Heart right ventricle (tissue), 16 donors: ENCODE data around the gene SEC61B. TPM values are rescaled to one million over a fixed set of nuclear protein-coding genes. Genes with fewer than 3 reads are reported as not detected.

Experiments
- ATAC-seq, 8 donors: fragments of 200-7000 bp; cut with Tn5 transposase; one replicate each; pipeline ENCODE4 v1.9.1; 2020; ENCODE audit warnings: mild to moderate bottlenecking in 8 of 8, moderate library complexity in 8 of 8, moderate number of reproducible peaks in 1 of 8
- DNase-seq, 2 donors: peaks; one replicate each; pipeline ENCODE4 v3.0.0-alpha.2; 2020
- H3K27ac ChIP-seq, 10 donors: fragments of 200-600 bp; sonication (generic) in 2 of 10; one replicate each; pipeline versions ENCODE4 v1.5.0 to v1.8.0; 2020 to 2022; ENCODE audit warnings: mild to moderate bottlenecking in 3 of 10
- H3K27me3 ChIP-seq, 7 donors: fragments of 200-600 bp; one replicate each; pipeline ENCODE4 v1.8.0; 2021 to 2022; ENCODE audit warnings: mild to moderate bottlenecking in 2 of 7
- H3K36me3 ChIP-seq, 9 donors: fragments of 200-600 bp; sonication (generic) in 1 of 9; one replicate each; pipeline versions ENCODE4 v1.5.0 to v1.8.0; 2020 to 2022; ENCODE audit warnings: mild to moderate bottlenecking in 2 of 9
- H3K4me1 ChIP-seq, 9 donors: fragments of 200-600 bp; sonication (generic) in 1 of 9; one replicate each; pipeline versions ENCODE4 v1.5.0 to v1.8.0; 2020 to 2022; ENCODE audit warnings: mild to moderate bottlenecking in 4 of 9
- H3K4me3 ChIP-seq, 10 donors: fragments of 200-600 bp; sonication (generic) in 2 of 10; one replicate each; pipeline versions ENCODE4 v1.5.0 to v1.8.0; 2020 to 2022; ENCODE audit warnings: mild to moderate bottlenecking in 7 of 10, moderate library complexity in 2 of 10
- H3K9me3 ChIP-seq, 11 donors: fragments of 200-600 bp in 10 of 11; sonication (generic) in 2 of 11; one replicate each; pipeline versions ENCODE4 v1.5.0 to v1.8.0; 2013 to 2022; ENCODE audit warnings: mild to moderate bottlenecking in 2 of 11, control low read depth in 1 of 11, moderate library complexity in 1 of 11
- WGBS, 2 donors: extraction: QIAGEN DNeasy Blood & Tissue Kit; methylation state at CpG; one replicate each; pipeline ENCODE4 v1.1.7; 2013; ENCODE audit warnings: inconsistent platforms in 1 of 2; 5-methylcytosine and 5-hydroxymethylcytosine counted together
- intact Hi-C, 10 donors: fragments of 100-400 bp; cut with DNase I; formaldehyde crosslinking; loops; one replicate each; pipeline versions ENCODE4 v1.11.1 to v1.14.2; 2022
- polyA plus RNA-seq, 2 donors: library from polyadenylated mRNA; stranded (reverse); fragments of 200-250 nt; gene quantifications; one replicate each; pipeline ENCODE4 v1.2.3, GENCODE V29; 2013
- total RNA-seq, 10 donors: library from RNA; stranded (reverse); fragmentation: NEBNext Ultra II Directional in 3 of 10; extraction: Animal tissue kit (Norgen Biotek cat#: 25700) in 3 of 10; gene quantifications; one replicate each; pipeline versions ENCODE4 v1.2.1 to v1.2.4, GENCODE V29; 2021 to 2023
- TF ChIP-seq, protein P1 (sequence below), 9 donors: fragments of 200-600 bp; sonication (generic) in 2 of 9; IDR thresholded peaks; one replicate each; pipeline versions ENCODE4 v1.5.0 to v1.8.0; 2021 to 2022; ENCODE audit warnings: antibody characterized with exemption in 9 of 9, mild to moderate bottlenecking in 5 of 9, moderate library complexity in 1 of 9
- donor health status: Arrhythmogenic right ventricular cardiomyopathy.
- donor health status: ischemic (EF 13 %, LVEDD 7.1; RV severe dilation, severe dysfunction).
- donor health status: healthy with polysubstance abuse.
- donor health status: DM: no; HTN: yes; CAD: no.
- donor health status: DM: no; HTN: no; CAD: no.
- donor health status: ischemic (EF 25% LVEDD 6.9; RV normal size, moderate dysfunction).
- donor health status: ischemic (EF 25% LVEDD 5.7; RV mildly dilated, moderate dysfunction).
- donor health status: healthy.
- donor health status: DM: yes; HTN: yes; CAD: no.
- donor health status: Ischemic cardiomyopathy.
- donor health status: ischemic (EF 35%, LVEDD 5.7; RV mildly dilated, moderate dysfunction).
- donor health status: nonischemic (EF 11% LVEDD 7.7; RV severe dilation, severe dysfunction).
- donor health status: DM: yes; HTN: yes; CAD: no.
- donor health status: PGD.
- donor health status: ischemic (EF 29% LVEDD 5.4; RV normal size, mild dysfunction).
- donor health status: nonischemic (EF 23%, LVEDD 6.1; RV moderate dilation, normal function).

Gene SEC61B
- total and polyA plus RNA-seq, 12 donors: 24.1 to 177 (median 37.4) TPM

DNA sequence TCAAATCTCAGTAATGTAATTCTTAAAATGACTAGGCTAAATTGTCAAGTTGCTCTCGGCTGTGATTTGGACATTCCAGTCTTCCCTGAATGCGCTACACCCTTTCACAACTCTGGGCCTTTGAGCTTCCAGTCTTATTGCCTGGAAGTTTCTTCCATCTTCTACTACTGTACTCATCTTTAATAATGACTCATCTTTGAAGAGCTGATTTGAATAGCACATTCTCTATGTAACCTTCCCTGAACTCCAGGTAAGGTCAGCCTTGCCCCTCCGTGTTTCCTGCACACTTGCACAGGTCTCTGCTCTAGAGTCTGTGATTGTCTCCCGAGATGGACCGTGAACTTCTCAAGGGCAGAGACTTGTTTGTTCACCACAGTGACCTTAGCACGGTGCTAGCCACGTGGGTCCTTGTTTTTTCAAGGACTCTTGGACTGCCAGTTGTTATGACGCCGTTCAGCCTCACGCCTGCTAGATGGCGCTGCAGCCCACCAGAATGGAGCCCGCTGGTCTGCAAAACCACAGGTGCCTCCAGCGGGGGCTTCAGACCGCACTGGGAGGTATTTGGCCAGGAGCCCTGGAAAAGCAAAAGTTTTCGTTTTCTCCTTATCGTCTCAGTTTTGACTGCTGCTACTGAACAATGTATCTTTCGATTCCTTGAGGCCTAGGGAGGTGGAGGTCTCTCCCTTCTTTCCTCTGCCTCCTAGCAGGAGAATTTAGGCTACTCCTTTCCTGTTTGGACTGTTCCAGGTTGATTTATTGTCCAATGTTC is 44.4 kb downstream of the SEC61B start:
- no peaks in the 10 kb centered on the region for H3K36me3 ChIP-seq
- ATAC-seq: peak; percentile 55 to 92 (median 83)
- H3K27me3 ChIP-seq: no peaks in the 10 kb centered on the region
- TF ChIP-seq, protein P1, sequence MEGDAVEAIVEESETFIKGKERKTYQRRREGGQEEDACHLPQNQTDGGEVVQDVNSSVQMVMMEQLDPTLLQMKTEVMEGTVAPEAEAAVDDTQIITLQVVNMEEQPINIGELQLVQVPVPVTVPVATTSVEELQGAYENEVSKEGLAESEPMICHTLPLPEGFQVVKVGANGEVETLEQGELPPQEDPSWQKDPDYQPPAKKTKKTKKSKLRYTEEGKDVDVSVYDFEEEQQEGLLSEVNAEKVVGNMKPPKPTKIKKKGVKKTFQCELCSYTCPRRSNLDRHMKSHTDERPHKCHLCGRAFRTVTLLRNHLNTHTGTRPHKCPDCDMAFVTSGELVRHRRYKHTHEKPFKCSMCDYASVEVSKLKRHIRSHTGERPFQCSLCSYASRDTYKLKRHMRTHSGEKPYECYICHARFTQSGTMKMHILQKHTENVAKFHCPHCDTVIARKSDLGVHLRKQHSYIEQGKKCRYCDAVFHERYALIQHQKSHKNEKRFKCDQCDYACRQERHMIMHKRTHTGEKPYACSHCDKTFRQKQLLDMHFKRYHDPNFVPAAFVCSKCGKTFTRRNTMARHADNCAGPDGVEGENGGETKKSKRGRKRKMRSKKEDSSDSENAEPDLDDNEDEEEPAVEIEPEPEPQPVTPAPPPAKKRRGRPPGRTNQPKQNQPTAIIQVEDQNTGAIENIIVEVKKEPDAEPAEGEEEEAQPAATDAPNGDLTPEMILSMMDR (IDR thresholded peaks at IDR 0.05): peak; percentile 69 to 91 (median 88)
- H3K27ac ChIP-seq: no peak overlapping the region
- DNase-seq: peak; percentile 68 to 74
- no peak overlapping the region for H3K4me3 ChIP-seq
- no peaks in the 10 kb centered on the region for H3K9me3 ChIP-seq
- intact Hi-C loops: loop anchor here in 4 of 10 donors (5.0 to 10.0 kb wide), 7 partner anchors 82 to 948 kb away; no protein-coding TSS in a partner anchor
- H3K4me1 ChIP-seq: peaks cover 0 to 12% (median 6%) of the 10 kb centered on the region in 9 donors
- 13 to 15% methylated on average over 17 of the region's 17 CpGs for WGBS, 2 donors

DNA sequence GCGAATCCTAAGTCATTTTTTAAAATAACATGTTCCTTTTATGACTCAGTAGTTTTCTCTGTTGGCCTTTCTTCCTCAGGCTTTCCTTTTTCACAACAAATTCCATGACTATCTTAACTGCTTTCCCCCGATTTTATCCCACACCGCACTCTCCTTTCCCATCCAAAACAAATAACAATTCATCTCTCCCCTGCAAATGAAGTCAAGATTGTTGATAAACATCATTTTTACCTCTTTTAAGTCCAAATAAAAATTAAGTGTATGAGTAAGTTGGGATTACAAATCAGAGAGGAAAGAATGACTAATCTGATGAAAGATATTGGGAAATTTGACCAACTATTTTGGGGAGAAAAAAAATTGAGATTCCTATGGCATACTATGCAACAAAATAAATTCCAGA is 47.3 kb downstream of the SEC61B start:
- ATAC-seq (no peak), DNase-seq (no peak)
- peaks cover 0 to 12% (median 6%) of the 10 kb centered on the region in 9 donors for H3K4me1 ChIP-seq
- 73 to 77% methylated on average over 3 of the region's 3 CpGs for WGBS, 2 donors
- H3K9me3 ChIP-seq: no peaks in the 10 kb centered on the region
- H3K4me3 ChIP-seq: no peak overlapping the region
- H3K27ac ChIP-seq: no peak overlapping the region
- TF ChIP-seq, protein P1 (IDR thresholded peaks at IDR 0.05): no peak
- H3K36me3 ChIP-seq: no peaks in the 10 kb centered on the region
- intact Hi-C loops: loop anchor here in 4 of 10 donors (5.0 to 10.0 kb wide), 7 partner anchors 85 to 945 kb away; no protein-coding TSS in a partner anchor
- H3K27me3 ChIP-seq: no peaks in the 10 kb centered on the region

DNA sequence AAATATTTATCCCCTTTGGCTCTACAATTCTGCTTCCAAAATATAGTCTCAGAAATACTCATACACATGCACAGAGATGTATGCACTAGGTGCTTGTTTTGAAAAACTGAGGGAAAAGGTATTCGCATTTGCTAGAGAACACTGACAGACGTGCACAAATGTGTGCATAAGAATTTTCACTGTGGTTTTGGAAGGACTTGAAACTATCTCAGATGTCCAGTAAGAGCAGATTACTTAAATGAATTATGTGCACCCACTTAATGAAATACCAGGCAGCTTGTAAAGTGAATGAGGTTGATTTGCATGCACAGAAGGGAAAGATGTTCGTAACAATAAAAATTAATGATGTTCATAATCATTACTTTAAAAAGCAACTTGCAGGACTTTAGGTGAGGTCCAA is 48.4 kb downstream of the SEC61B start:
- TF ChIP-seq, protein P1 (IDR thresholded peaks at IDR 0.05): no peak
- H3K36me3 ChIP-seq: no peaks in the 10 kb centered on the region
- ATAC-seq (no peak), DNase-seq (no peak)
- no peak overlapping the region for H3K27ac ChIP-seq
- H3K4me3 ChIP-seq: no peak overlapping the region
- intact Hi-C loops: no loop called here
- peaks cover 0 to 12% (median 6%) of the 10 kb centered on the region in 9 donors for H3K4me1 ChIP-seq
- H3K27me3 ChIP-seq: no peaks in the 10 kb centered on the region
- H3K9me3 ChIP-seq: no peaks in the 10 kb centered on the region
- 64% methylated on average over 3 of the region's 3 CpGs for WGBS, 2 donors

DNA sequence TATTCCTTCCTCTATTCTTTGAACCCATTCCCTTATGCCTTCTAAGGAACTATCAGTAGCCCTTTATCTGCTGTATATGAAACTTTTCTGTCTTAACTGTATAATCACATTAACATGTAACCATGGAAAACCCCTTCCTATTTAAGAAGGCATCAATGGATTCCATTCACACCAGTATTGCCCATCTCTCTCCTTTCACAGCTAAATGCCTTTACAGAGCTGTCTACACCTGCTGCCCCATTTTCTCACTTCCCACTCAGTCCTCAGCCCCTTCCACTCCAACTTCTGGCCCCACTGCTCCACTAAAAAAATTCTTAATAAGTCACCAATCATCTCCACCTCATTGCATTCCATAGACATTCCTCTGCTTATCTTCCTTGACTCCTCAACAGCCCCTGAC is 50.8 kb downstream of the SEC61B start:
- no peaks in the 10 kb centered on the region for H3K4me1 ChIP-seq
- ATAC-seq (no peak), DNase-seq (no peak)
- TF ChIP-seq, protein P1 (IDR thresholded peaks at IDR 0.05): no peak
- no peak overlapping the region for H3K27ac ChIP-seq
- H3K9me3 ChIP-seq: no peaks in the 10 kb centered on the region
- H3K36me3 ChIP-seq: no peaks in the 10 kb centered on the region
- intact Hi-C loops: no loop called here
- H3K4me3 ChIP-seq: no peak overlapping the region
- H3K27me3 ChIP-seq: no peaks in the 10 kb centered on the region
